Right lobe of liver (tissue), 6 donors: ENCODE data around the gene BLM. TPM values are rescaled to one million over a fixed set of nuclear protein-coding genes. Genes with fewer than 3 reads are reported as not detected.

Experiments
- ATAC-seq, 4 donors: fragments of 200-7000 bp; cut with Tn5 transposase; one replicate each; pipeline ENCODE4 v1.9.1; 2020; ENCODE audit warnings: mild to moderate bottlenecking in 4 of 4, moderate library complexity in 4 of 4
- DNase-seq, 3 donors: peaks; one replicate each; pipeline ENCODE4 v3.0.0-alpha.2; 2020
- H3K27ac ChIP-seq, 3 donors: fragments of 200-600 bp; one replicate each; pipeline ENCODE4 v1.8.0; 2022
- H3K27me3 ChIP-seq, 2 donors: fragments of 200-600 bp; one replicate each; pipeline ENCODE4 v1.8.0; 2022
- H3K36me3 ChIP-seq, 4 donors: fragments of 200-600 bp; sonication (generic) in 1 of 4; one replicate each; pipeline versions ENCODE4 v1.5.1 to v1.8.0; 2017 to 2022; ENCODE audit warnings: control low read depth in 1 of 4
- H3K4me1 ChIP-seq, 4 donors: fragments of 200-600 bp; sonication (generic) in 1 of 4; one replicate each; pipeline versions ENCODE4 v1.5.1 to v1.8.0; 2017 to 2022; ENCODE audit warnings: control low read depth in 1 of 4
- H3K4me3 ChIP-seq, 3 donors: fragments of 200-600 bp; one replicate each; pipeline ENCODE4 v1.8.0; 2022
- H3K9me3 ChIP-seq, 4 donors: fragments of 200-600 bp; sonication (generic) in 1 of 4; one replicate each; pipeline versions ENCODE4 v1.5.1 to v1.8.0; 2017 to 2022; ENCODE audit warnings: control low read depth in 1 of 4
- POLR2A ChIP-seq: fragments of 450-650 bp; IDR thresholded peaks from one replicate; pipeline ENCODE4 v1.6.1; 2017; ENCODE audit warnings: antibody characterized with exemption, mild to moderate bottlenecking
- WGBS: methylation state at CpG from one replicate; pipeline ENCODE4 v1.1.6; 2018; ENCODE audit warnings: low coverage, low lambda C conversion rate; ENCODE audit not compliant: insufficient coverage; ENCODE audit errors: missing lambda C conversion rate; 5-methylcytosine and 5-hydroxymethylcytosine counted together
- intact Hi-C, 2 donors: fragments of 100-400 bp; cut with DNase I; formaldehyde crosslinking; loops; one replicate each; pipeline versions ENCODE4 v1.11.2 to v1.14.1; 2022
- total RNA-seq, 6 experiments: library from RNA; depleted of rRNA in 2 of 6; stranded (reverse); fragments of >200 nt in 2 of 6; fragmentation: NEBNext Ultra II Directional in 3 of 6; extraction: Animal tissue kit (Norgen Biotek cat#: 25700) in 3 of 6; gene quantifications; one replicate each; pipeline versions ENCODE4 v1.1.0 to v1.2.4, GENCODE V29; 2016 to 2023
- TF ChIP-seq, protein P1 (sequence below), 4 donors: fragments of 200-600 bp in 3 of 4; fragments of 450-650 bp in 1 of 4; IDR thresholded peaks; one replicate each; pipeline versions ENCODE4 v1.5.1 to v1.8.0; 2016 to 2022; ENCODE audit warnings: antibody characterized with exemption in 4 of 4, mild to moderate bottlenecking in 2 of 4
- donor health status: DM: no; HTN: yes; CAD: no.
- donor health status: DM: no; HTN: no; CAD: no.
- donor health status: DM: no; HTN: no; CAD: no.
- donor health status: DM: no; HTN: yes; CAD: no.
- donor health status: DM: no; HTN: yes; CAD: no.

BLM gene
- total RNA-seq, 6 experiments from 2014 or later, result 0.20 to 2.3 (median 0.45) TPM

DNA sequence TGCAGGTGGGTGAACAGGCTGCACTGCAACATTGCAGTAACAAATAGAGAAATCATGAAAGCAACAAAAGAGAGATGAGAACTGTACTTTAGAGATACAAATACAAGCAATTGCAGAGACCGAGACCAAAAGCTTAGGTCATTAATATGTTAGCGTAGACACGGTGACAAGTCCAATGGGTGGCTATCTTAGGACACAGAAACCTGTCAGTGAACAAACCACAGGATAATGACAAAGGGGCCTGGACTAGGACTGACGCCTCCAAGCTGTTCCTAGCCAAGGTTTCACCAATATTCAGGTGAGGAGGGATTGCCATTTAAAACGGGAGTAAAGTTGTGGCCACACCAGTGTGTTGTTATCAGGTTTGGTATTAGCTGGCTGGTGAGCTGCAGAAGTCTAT is 41.7 kb upstream of the BLM start:
- no peak overlapping the region for H3K4me3 ChIP-seq
- ATAC-seq (no peak), DNase-seq (no peak)
- no peaks in the 10 kb centered on the region for H3K27me3 ChIP-seq
- TF ChIP-seq, protein P1, sequence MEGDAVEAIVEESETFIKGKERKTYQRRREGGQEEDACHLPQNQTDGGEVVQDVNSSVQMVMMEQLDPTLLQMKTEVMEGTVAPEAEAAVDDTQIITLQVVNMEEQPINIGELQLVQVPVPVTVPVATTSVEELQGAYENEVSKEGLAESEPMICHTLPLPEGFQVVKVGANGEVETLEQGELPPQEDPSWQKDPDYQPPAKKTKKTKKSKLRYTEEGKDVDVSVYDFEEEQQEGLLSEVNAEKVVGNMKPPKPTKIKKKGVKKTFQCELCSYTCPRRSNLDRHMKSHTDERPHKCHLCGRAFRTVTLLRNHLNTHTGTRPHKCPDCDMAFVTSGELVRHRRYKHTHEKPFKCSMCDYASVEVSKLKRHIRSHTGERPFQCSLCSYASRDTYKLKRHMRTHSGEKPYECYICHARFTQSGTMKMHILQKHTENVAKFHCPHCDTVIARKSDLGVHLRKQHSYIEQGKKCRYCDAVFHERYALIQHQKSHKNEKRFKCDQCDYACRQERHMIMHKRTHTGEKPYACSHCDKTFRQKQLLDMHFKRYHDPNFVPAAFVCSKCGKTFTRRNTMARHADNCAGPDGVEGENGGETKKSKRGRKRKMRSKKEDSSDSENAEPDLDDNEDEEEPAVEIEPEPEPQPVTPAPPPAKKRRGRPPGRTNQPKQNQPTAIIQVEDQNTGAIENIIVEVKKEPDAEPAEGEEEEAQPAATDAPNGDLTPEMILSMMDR (IDR thresholded peaks at IDR 0.05), result no peak
- TF ChIP-seq POLR2A, result no peak
- H3K4me1 ChIP-seq, result no peaks in the 10 kb centered on the region
- no peak overlapping the region for H3K27ac ChIP-seq
- no peaks in the 10 kb centered on the region for H3K9me3 ChIP-seq
- 83% methylated on average over 4 of the region's 5 CpGs for WGBS
- no peaks in the 10 kb centered on the region for H3K36me3 ChIP-seq
- intact Hi-C loops, result no loop called here

DNA sequence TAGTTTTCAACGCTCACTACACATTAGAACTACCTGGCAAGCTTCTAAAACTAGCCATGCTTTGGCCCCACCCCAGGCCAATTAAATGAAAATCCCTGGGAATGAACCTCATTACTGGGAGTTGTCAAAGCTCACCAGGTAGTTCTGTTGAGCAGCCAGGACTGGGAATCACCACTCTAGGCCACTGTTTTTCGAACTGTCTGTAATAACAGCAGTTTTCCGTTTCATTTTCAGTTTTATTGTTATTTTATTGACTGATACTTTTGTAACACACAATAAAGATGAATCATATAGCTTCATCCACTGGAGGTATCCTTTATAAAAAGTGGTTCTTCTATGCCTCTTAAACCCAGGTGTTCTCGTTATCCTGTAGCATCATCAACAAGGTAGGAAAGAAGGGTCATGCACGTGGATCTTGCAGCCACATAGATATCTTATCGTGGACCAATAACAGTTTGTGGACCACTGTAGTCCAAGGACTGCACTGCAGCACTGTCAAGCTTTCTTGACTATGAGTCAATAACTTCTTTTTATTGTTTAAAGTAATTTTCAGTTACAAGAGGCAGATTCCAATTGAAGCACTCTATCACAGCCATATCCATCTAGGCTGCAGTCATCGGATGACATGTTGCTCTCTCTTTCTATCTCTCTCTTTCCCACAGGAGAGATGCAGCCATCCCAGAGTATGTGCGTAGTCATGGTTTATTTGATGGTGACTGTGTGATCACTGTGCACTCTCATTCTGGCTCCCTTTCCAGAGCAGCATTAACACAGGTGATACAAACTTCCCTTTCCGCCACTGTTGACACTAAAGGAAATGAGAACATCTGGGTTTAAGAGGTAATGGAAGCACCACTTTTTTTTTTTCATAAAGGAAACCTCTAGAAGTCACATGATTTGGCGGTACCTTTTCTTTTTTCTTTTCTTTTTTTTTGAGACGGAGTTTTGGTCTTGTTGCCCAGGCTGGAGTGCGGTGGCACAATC is 39.0 kb upstream of the BLM start:
- H3K27me3 ChIP-seq, result no peaks in the 10 kb centered on the region
- DNase-seq (no peak), ATAC-seq (no peak)
- no peaks in the 10 kb centered on the region for H3K36me3 ChIP-seq
- H3K9me3 ChIP-seq, result no peaks in the 10 kb centered on the region
- 85% methylated on average over 12 of the region's 12 CpGs for WGBS
- TF ChIP-seq, protein P1 (IDR thresholded peaks at IDR 0.05), result no peak
- TF ChIP-seq POLR2A, result no peak
- intact Hi-C loops, result no loop called here
- H3K27ac ChIP-seq, result no peak overlapping the region
- no peaks in the 10 kb centered on the region for H3K4me1 ChIP-seq
- no peak overlapping the region for H3K4me3 ChIP-seq

DNA sequence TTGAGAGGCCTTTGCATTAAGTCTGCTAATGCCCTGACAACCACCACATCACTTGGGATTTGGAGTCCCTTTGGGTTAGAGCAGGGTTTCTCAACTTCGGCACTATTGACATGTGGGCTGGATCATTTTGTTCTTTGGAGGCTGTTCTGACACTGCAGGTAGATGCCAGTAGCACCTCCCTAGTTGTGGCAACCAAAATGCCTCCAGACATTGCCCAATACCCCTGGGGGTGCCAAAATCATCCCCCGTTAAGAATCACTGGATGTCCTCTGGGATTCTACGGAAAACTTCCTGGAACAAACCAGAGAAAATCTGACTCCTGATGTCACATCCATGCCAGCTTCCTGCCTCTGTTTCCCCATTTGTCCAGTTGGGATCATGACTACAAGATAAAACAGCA is 37.2 kb upstream of the BLM start:
- no peak for DNase-seq
- Histone ChIP-seq H3K4me3 (no peak overlapping the region), H3K27ac (no peak overlapping the region), H3K27me3 (no peaks in the 10 kb centered on the region), H3K36me3 (no peaks in the 10 kb centered on the region), H3K4me1 (no peaks in the 10 kb centered on the region), H3K9me3 (no peaks in the 10 kb centered on the region)
- intact Hi-C loops, result no loop called here
- WGBS, result 58% methylated on average over 3 of the region's 3 CpGs
- TF ChIP-seq, protein P1 (IDR thresholded peaks at IDR 0.05), result no peak
- TF ChIP-seq POLR2A, result no peak
- ATAC-seq, result peak in 2 of 4 donors; percentile 22 to 32

DNA sequence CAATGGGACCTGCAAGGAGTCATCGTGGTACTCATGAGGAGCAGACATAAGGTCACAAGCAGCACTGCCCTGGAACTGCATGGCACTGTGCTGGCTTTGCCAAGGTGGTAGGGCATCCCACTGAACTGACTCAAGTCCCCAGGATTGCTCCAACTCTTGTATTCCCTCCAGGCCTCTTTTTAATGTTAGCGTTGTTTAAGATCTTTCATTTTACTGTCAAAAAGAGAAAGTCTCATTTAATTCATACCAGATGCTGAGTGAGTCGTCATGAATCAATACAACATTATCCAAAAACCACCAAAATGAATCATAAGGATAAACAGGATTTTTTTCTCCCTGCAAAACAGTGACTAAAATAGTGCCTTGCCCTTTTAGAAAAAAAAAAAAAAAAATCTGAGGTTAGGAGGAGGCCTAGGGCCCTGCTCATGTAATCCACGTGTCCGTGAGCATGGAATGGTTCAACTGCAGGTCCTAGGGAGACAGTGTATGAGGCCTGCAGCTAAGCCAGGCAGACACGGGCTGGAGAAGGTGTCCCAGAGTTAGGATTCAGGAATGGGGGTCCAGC is 36.7 kb upstream of the BLM start:
- Histone ChIP-seq H3K4me1 (no peaks in the 10 kb centered on the region), H3K4me3 (no peak overlapping the region), H3K27ac (no peak overlapping the region), H3K9me3 (no peaks in the 10 kb centered on the region), H3K36me3 (no peaks in the 10 kb centered on the region), H3K27me3 (no peaks in the 10 kb centered on the region)
- TF ChIP-seq, protein P1 (IDR thresholded peaks at IDR 0.05), result no peak
- no peak for TF ChIP-seq POLR2A
- DNase-seq (no peak), ATAC-seq (no peak)
- intact Hi-C loops, result no loop called here
- 83% methylated on average over 3 of the region's 6 CpGs for WGBS
